Astrocyte (in vitro differentiated cells and primary cell): Measurements from ENCODE around the gene COX7C. TPM values are rescaled to one million over a fixed set of nuclear protein-coding genes. Genes with fewer than 3 reads are reported as not detected.
"Not testable (repeated sequence)": the region's sequence is repeated elsewhere in the genome, so short reads cannot be mapped to it uniquely, and the experiment has no call there.

Experiments
- DNase-seq: peaks from one replicate; pipeline ENCODE4 v3.0.0-alpha.2; 2010; ENCODE audit warnings: low read depth
- FAIRE-seq: peaks from 2 replicates; lab custom pipeline; 2011; peaks lifted over from hg19 to GRCh38; lab: Jason Lieb, UNC
- H2AFZ ChIP-seq: 2 replicates; pipeline ENCODE4 v1.6.0; 2012; ENCODE audit warnings: low read depth, low read length, inconsistent platforms
- H3K27ac ChIP-seq: 2 replicates; pipeline ENCODE4 v1.5.1; 2011; ENCODE audit warnings: low read depth, low read length, inconsistent platforms
- H3K27me3 ChIP-seq: 2 replicates; pipeline ENCODE4 v1.6.0; 2011; ENCODE audit warnings: low read length, inconsistent platforms; ENCODE audit not compliant: insufficient read depth
- H3K36me3 ChIP-seq: 2 replicates; pipeline ENCODE4 v1.5.1; 2011; ENCODE audit warnings: low read length, inconsistent platforms; ENCODE audit not compliant: insufficient read depth
- H3K4me1 ChIP-seq: 2 replicates; pipeline ENCODE4 v1.5.1; 2011; ENCODE audit warnings: low read length, inconsistent platforms; ENCODE audit not compliant: insufficient read depth
- H3K4me2 ChIP-seq: 2 replicates; pipeline ENCODE4 v1.6.0; 2012; ENCODE audit warnings: low read length, inconsistent platforms
- H3K4me3 ChIP-seq: 2 replicates; pipeline ENCODE4 v1.5.1; 2011; ENCODE audit warnings: low read depth, mild to moderate bottlenecking, low read length, inconsistent platforms; ENCODE audit not compliant: insufficient read depth
- H3K79me2 ChIP-seq: 2 replicates; pipeline ENCODE4 v1.6.0; 2012; ENCODE audit warnings: mild to moderate bottlenecking, low read length, inconsistent platforms; ENCODE audit not compliant: insufficient read depth
- H3K9ac ChIP-seq: 2 replicates; pipeline ENCODE4 v1.6.0; 2012; ENCODE audit warnings: mild to moderate bottlenecking, low read length, inconsistent platforms
- H3K9me3 ChIP-seq: 2 replicates; pipeline ENCODE4 v1.5.1; 2012; ENCODE audit warnings: low read depth, mild to moderate bottlenecking, low read length, inconsistent platforms; ENCODE audit not compliant: insufficient read depth
- H4K20me1 ChIP-seq: 2 replicates; pipeline ENCODE4 v1.6.0; 2012; ENCODE audit warnings: low read length, inconsistent platforms; ENCODE audit not compliant: insufficient read depth
- H3K27ac Mint-ChIP-seq: one replicate; pipeline ENCODE4 v1.8.0; 2021; ENCODE audit warnings: mild to moderate bottlenecking, mixed read lengths; ENCODE audit not compliant: unreplicated experiment
- H3K27me3 Mint-ChIP-seq: one replicate; pipeline ENCODE4 v1.8.0; 2021; ENCODE audit warnings: low read depth, mixed read lengths; ENCODE audit not compliant: unreplicated experiment
- H3K36me3 Mint-ChIP-seq: one replicate; pipeline ENCODE4 v1.8.0; 2021; ENCODE audit warnings: low read depth, mixed read lengths; ENCODE audit not compliant: unreplicated experiment
- H3K4me1 Mint-ChIP-seq: one replicate; pipeline ENCODE4 v1.8.0; 2021; ENCODE audit warnings: low read depth, mixed read lengths; ENCODE audit not compliant: unreplicated experiment
- H3K4me3 Mint-ChIP-seq: one replicate; pipeline ENCODE4 v1.8.0; 2021; ENCODE audit warnings: mild to moderate bottlenecking, moderate library complexity, mixed read lengths; ENCODE audit not compliant: unreplicated experiment
- H3K9me3 Mint-ChIP-seq: one replicate; pipeline ENCODE4 v1.8.0; 2021; ENCODE audit warnings: mild to moderate bottlenecking, mixed read lengths; ENCODE audit not compliant: unreplicated experiment
- EZH2 ChIP-seq: IDR thresholded peaks from 2 replicates; pipeline ENCODE4 v1.6.1; 2012; ENCODE audit warnings: mild to moderate bottlenecking, low read length, inconsistent platforms; ENCODE audit not compliant: insufficient read depth
- total RNA-seq: library from RNA; stranded (reverse); gene quantifications from 2 replicates; pipeline ENCODE4 v1.2.1, GENCODE V29; 2021
- TF ChIP-seq, protein P1 (sequence below): IDR thresholded peaks from 2 replicates; pipeline ENCODE4 v1.5.1; 2011; ENCODE audit warnings: low read depth, mild to moderate bottlenecking, inconsistent platforms, low read length, moderate library complexity; ENCODE audit not compliant: insufficient read depth

COX7C gene
- total RNA-seq, 1 donor from 2014 or later, result 459 TPM

DNA sequence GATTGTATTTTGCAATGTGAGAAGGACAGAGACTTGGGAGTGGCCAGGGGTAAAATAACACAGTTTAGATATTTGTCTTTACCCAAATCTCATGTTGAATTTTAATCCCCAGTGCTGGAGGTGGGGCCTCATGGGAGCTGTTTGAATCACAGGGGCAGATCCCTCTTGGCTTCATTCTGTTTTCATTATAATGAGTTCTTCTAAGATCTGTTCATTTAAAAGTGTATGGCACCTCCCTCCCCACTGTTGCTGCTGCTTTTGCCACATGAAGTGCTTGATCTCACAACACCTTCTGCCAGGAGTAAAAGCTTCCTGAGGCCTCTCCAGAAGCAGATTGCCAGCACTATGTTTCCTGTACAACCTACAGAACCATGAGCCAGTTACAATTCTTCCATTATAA lies 28.1 kb downstream of the COX7C start:
- H3K27me3 ChIP-seq, result no peaks in the 10 kb centered on the region
- DNase-seq (no peak), FAIRE-seq (no peak)
- no peak overlapping the region for H3K27ac ChIP-seq
- no peak overlapping the region for H3K4me3 ChIP-seq
- TF ChIP-seq, protein P1, sequence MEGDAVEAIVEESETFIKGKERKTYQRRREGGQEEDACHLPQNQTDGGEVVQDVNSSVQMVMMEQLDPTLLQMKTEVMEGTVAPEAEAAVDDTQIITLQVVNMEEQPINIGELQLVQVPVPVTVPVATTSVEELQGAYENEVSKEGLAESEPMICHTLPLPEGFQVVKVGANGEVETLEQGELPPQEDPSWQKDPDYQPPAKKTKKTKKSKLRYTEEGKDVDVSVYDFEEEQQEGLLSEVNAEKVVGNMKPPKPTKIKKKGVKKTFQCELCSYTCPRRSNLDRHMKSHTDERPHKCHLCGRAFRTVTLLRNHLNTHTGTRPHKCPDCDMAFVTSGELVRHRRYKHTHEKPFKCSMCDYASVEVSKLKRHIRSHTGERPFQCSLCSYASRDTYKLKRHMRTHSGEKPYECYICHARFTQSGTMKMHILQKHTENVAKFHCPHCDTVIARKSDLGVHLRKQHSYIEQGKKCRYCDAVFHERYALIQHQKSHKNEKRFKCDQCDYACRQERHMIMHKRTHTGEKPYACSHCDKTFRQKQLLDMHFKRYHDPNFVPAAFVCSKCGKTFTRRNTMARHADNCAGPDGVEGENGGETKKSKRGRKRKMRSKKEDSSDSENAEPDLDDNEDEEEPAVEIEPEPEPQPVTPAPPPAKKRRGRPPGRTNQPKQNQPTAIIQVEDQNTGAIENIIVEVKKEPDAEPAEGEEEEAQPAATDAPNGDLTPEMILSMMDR, result no peak
- no peak for TF ChIP-seq EZH2
- no peaks in the 10 kb centered on the region for H3K79me2 ChIP-seq
- Mint-ChIP-seq H3K27me3 (no peaks in the 10 kb centered on the region), H3K9me3 (no peaks in the 10 kb centered on the region), H3K4me3 (no peak overlapping the region), H3K27ac (no peak overlapping the region), H3K4me1 (no peaks in the 10 kb centered on the region), H3K36me3 (no peaks in the 10 kb centered on the region)
- H4K20me1 ChIP-seq, result no peaks in the 10 kb centered on the region
- H3K4me1 ChIP-seq, result no peaks in the 10 kb centered on the region
- no peak overlapping the region for H3K4me2 ChIP-seq
- no peak overlapping the region for H2AFZ ChIP-seq
- H3K9me3 ChIP-seq, result no peaks in the 10 kb centered on the region
- no peaks in the 10 kb centered on the region for H3K36me3 ChIP-seq
- no peak overlapping the region for H3K9ac ChIP-seq

DNA sequence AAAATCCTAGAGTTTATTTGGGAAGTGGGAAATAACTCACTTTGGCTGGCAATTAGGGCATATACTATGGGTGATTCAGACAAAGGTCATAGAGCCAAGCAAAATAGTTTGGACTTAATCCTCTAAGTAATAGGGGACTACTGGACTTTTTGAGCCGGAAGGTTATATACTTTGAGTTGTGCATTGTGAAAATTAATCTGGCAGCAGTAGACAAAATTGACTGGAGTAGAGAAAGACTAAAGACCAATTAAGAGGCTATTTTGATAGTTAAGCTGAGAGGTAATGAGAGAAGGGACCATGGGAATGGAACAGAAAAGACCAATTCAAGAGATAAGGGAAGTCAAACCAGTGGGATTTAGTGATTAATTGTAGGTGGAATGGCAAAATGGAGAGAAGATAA lies 28.9 kb downstream of the COX7C start:
- FAIRE-seq, result no peak
- no peaks in the 10 kb centered on the region for H3K4me1 Mint-ChIP-seq
- TF ChIP-seq EZH2, result no peak
- TF ChIP-seq, protein P1, result no peak

DNA sequence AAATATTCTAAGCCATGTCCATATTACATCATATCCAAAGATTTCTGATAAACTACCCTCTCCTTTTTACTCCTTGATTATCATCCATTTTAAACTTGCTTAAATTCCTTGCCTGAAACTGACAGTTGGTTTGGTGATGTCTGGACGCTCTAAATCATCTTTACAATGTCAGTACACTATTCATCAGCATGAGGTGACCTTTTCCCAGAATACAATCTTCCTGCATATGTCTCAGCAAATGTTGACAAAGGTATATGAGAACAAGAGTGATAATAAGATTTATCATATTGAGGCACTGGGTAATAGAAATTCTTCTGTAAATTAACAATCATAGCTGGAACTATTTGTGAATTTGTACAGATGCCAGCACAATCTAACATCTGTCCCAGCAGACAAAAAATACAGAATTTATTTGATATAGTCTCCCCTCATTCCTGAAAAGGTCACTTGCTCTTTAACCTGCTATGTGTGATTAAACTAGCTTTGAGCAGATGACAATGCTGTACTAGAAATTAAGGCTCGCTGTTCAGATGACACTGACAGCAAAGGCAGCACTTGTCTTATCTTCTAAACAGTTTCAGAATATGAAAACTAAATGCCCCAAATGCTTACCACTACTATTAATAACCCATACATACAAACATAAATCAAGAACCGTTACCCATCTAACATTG lies 32.2 kb downstream of the COX7C start:
- Histone ChIP-seq H3K4me3 (no peak overlapping the region), H3K36me3 (no peaks in the 10 kb centered on the region), H3K4me2 (no peak overlapping the region), H3K27ac (no peak overlapping the region), H3K4me1 (no peaks in the 10 kb centered on the region), H3K27me3 (no peaks in the 10 kb centered on the region), H4K20me1 (no peaks in the 10 kb centered on the region), H3K9ac (no peak overlapping the region), H2AFZ (no peak overlapping the region), H3K79me2 (no peaks in the 10 kb centered on the region), H3K9me3 (no peaks in the 10 kb centered on the region)
- no peak for TF ChIP-seq EZH2
- TF ChIP-seq, protein P1, result no peak
- H3K27ac Mint-ChIP-seq, result no peak overlapping the region
- FAIRE-seq, result no peak
- no peaks in the 10 kb centered on the region for H3K36me3 Mint-ChIP-seq
- H3K9me3 Mint-ChIP-seq, result no peaks in the 10 kb centered on the region
- no peak overlapping the region for H3K4me3 Mint-ChIP-seq
- no peaks in the 10 kb centered on the region for H3K4me1 Mint-ChIP-seq
- no peak for DNase-seq
- H3K27me3 Mint-ChIP-seq, result no peaks in the 10 kb centered on the region

More for the DNA sequence above, 28.9 kb downstream of the COX7C start:
- DNase-seq, result no peak
- no peak overlapping the region for H2AFZ ChIP-seq
- no peaks in the 10 kb centered on the region for H3K36me3 Mint-ChIP-seq
- no peak overlapping the region for H3K9ac ChIP-seq
- H3K27me3 Mint-ChIP-seq, result no peaks in the 10 kb centered on the region
- no peaks in the 10 kb centered on the region for H3K4me1 ChIP-seq
- H3K9me3 Mint-ChIP-seq, result no peaks in the 10 kb centered on the region
- H3K79me2 ChIP-seq, result no peaks in the 10 kb centered on the region
- H3K27ac Mint-ChIP-seq, result no peak overlapping the region
- no peaks in the 10 kb centered on the region for H4K20me1 ChIP-seq
- H3K4me3 ChIP-seq, result no peak overlapping the region
- no peaks in the 10 kb centered on the region for H3K9me3 ChIP-seq
- no peak overlapping the region for H3K4me3 Mint-ChIP-seq
- no peak overlapping the region for H3K27ac ChIP-seq
- H3K27me3 ChIP-seq, result no peaks in the 10 kb centered on the region
- H3K4me2 ChIP-seq, result no peak overlapping the region
- no peaks in the 10 kb centered on the region for H3K36me3 ChIP-seq

DNA sequence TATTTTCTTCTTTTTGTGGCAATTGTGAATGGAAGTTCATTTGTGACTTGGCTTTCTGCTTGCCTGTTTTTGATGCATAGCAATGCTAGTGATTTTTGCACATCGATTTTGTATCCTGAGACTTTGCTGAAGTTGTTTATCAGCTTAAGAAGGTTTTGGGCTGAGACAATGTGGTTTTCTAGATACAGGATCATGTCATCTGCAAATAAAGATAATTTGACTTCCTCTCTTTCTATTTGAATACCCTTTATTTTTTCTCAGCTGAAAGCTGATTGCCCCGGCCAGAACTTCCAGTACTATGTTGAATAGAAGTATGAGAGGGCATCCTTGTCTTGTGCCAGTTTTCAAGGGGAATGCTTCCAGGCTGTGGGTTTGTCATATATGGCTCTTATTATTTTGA lies 43.0 kb downstream of the COX7C start:
- not testable (repeated sequence) for H3K4me1 Mint-ChIP-seq, H3K27ac Mint-ChIP-seq, H3K4me3 Mint-ChIP-seq, H3K27ac ChIP-seq, H3K4me2 ChIP-seq, DNase-seq, H4K20me1 ChIP-seq, H3K27me3 ChIP-seq, H2AFZ ChIP-seq, H3K9ac ChIP-seq, H3K9me3 ChIP-seq, H3K36me3 Mint-ChIP-seq, H3K36me3 ChIP-seq, H3K27me3 Mint-ChIP-seq, FAIRE-seq, H3K79me2 ChIP-seq, H3K9me3 Mint-ChIP-seq, H3K4me3 ChIP-seq, H3K4me1 ChIP-seq
